B cell (primary cell): ENCODE data around the gene WNT1. TPM values are rescaled to one million over a fixed set of nuclear protein-coding genes. Genes with fewer than 3 reads are reported as not detected.

ENCODE experiments used
- ATAC-seq: fragments of 200-7000 bp; cut with Tn5 transposase; one replicate; pipeline ENCODE4 v1.10.0; 2021; ENCODE audit warnings: low read depth, mild to moderate bottlenecking, moderate number of reproducible peaks, moderate library complexity
- CTCF ChIA-PET: fragments of 350-600 bp; sonication (Branson Sonifier 250); formaldehyde crosslinking; loops from one replicate; lab custom pipeline; 2021; ENCODE audit warnings: antibody characterized with exemption, inconsistent platforms; lab: Charles Lee
- POLR2A ChIA-PET: fragments of 350-600 bp; sonication (Branson Sonifier 250); formaldehyde crosslinking; loops from one replicate; lab custom pipeline; 2021; ENCODE audit warnings: antibody characterized with exemption; lab: Charles Lee
- DNase-seq: peaks from one replicate; pipeline ENCODE4 v3.0.0; 2013
- H2AFZ ChIP-seq: 2 replicates; pipeline ENCODE4 v1.6.1; 2012; ENCODE audit warnings: mild to moderate bottlenecking, low read depth, low read length; ENCODE audit not compliant: insufficient read depth, poor library complexity, severe bottlenecking
- H3K27ac ChIP-seq, 2 donors: 1 replicate in 1 of 2; 2 replicates in 1 of 2; pipeline ENCODE4 v1.5.1; 2012 to 2013; ENCODE audit warnings: low read length in 2 of 2, mild to moderate bottlenecking in 2 of 2, moderate library complexity in 1 of 2
- H3K27me3 ChIP-seq, 4 experiments: fragments of 200-600 bp in 1 of 4; sonication (generic) in 1 of 4; replicated peaks in 1 of 4; 1 replicate in 2 of 4; 2 replicates in 2 of 4; pipeline versions ENCODE4 v1.6.1 to v1.7.0; 2013 to 2016; ENCODE audit warnings: low read length in 3 of 4, mild to moderate bottlenecking in 2 of 4, mixed read lengths in 1 of 4, moderate library complexity in 1 of 4; ENCODE audit not compliant: insufficient read depth in 4 of 4, control insufficient read depth in 3 of 4; ENCODE audit errors: control extremely low read depth in 1 of 4
- H3K36me3 ChIP-seq, 2 experiments: replicated peaks in 1 of 2; 1 replicate in 1 of 2; 2 replicates in 1 of 2; pipeline versions ENCODE4 v1.6.1 to v1.7.1; 2013; ENCODE audit warnings: low read length in 1 of 2; ENCODE audit not compliant: insufficient read depth in 2 of 2, control insufficient read depth in 1 of 2; ENCODE audit errors: control extremely low read depth in 1 of 2, extremely low read depth in 1 of 2
- H3K4me1 ChIP-seq, 2 donors: fragments of 200-600 bp in 1 of 2; sonication (generic) in 1 of 2; 1 replicate in 1 of 2; 2 replicates in 1 of 2; pipeline versions ENCODE4 v1.5.1 to v1.6.1; 2013 to 2017; ENCODE audit warnings: low read length in 2 of 2; ENCODE audit not compliant: control insufficient read depth in 2 of 2, insufficient read depth in 2 of 2
- H3K4me2 ChIP-seq: replicated peaks from 2 replicates; pipeline ENCODE3; 2012; ENCODE audit warnings: mild to moderate bottlenecking, low read depth, low read length; ENCODE audit not compliant: poor library complexity, severe bottlenecking
- H3K4me3 ChIP-seq, 5 experiments: fragments of 200-600 bp in 1 of 5; sonication (generic) in 1 of 5; 1 replicate in 3 of 5; 2 replicates in 2 of 5; pipeline versions ENCODE4 v1.5.1 to v1.7.0; 2011 to 2016; ENCODE audit warnings: low read length in 4 of 5, mild to moderate bottlenecking in 4 of 5, low read depth in 2 of 5, control low read depth in 1 of 5, moderate library complexity in 1 of 5; ENCODE audit not compliant: insufficient read depth in 1 of 5; ENCODE audit errors: control extremely low read depth in 1 of 5, extremely low read depth in 1 of 5
- H3K79me2 ChIP-seq: fragments of 200-600 bp; sonication (generic); one replicate; pipeline ENCODE4 v1.6.0; 2016; ENCODE audit warnings: low read length; ENCODE audit not compliant: control insufficient read depth, insufficient read depth
- H3K9ac ChIP-seq: fragments of 200-600 bp; sonication (generic); 2 replicates; pipeline ENCODE4 v1.6.1; 2017; ENCODE audit warnings: mild to moderate bottlenecking, low read length, moderate library complexity
- H3K9me3 ChIP-seq, 3 donors: one replicate each; pipeline versions ENCODE4 v1.6.1 to v1.7.1; 2013; ENCODE audit warnings: low read length in 2 of 3; ENCODE audit not compliant: control insufficient read depth in 2 of 3, insufficient read depth in 1 of 3; ENCODE audit errors: control extremely low read depth in 1 of 3
- H4K20me1 ChIP-seq: 2 replicates; pipeline ENCODE4 v1.6.0; 2012; ENCODE audit warnings: mild to moderate bottlenecking, low read length; ENCODE audit not compliant: insufficient read depth, control insufficient read depth, poor library complexity, severe bottlenecking
- H3K27ac Mint-ChIP-seq: one replicate; pipeline ENCODE4 v1.8.0; 2021; ENCODE audit warnings: mixed read lengths
- H3K27me3 Mint-ChIP-seq: one replicate; pipeline ENCODE4 v1.8.0; 2021; ENCODE audit warnings: mixed read lengths
- H3K4me1 Mint-ChIP-seq: one replicate; pipeline ENCODE4 v1.8.0; 2021; ENCODE audit warnings: mixed read lengths
- H3K4me3 Mint-ChIP-seq: one replicate; pipeline ENCODE4 v1.8.0; 2021; ENCODE audit warnings: mixed read lengths
- H3K9me3 Mint-ChIP-seq: one replicate; pipeline ENCODE4 v1.8.0; 2022; ENCODE audit warnings: mixed read lengths; ENCODE audit not compliant: insufficient read depth
- EZH2 ChIP-seq: IDR thresholded peaks from 2 replicates; pipeline ENCODE4 v1.6.1; 2012; ENCODE audit warnings: borderline replicate concordance, low read depth, mild to moderate bottlenecking, moderate library complexity, low read length; ENCODE audit not compliant: insufficient read depth, poor library complexity, severe bottlenecking
- WGBS: methylation state at CpG from one replicate; pipeline ENCODE4 v1.1.5; 2013; ENCODE audit warnings: missing lambda C conversion rate; ENCODE audit not compliant: insufficient coverage; 5-methylcytosine and 5-hydroxymethylcytosine counted together
- intact Hi-C: fragments of 100-400 bp; cut with micrococcal nuclease; formaldehyde crosslinking; loops from one replicate; pipeline ENCODE4 v1.10.0; 2022
- polyA plus RNA-seq: library from polyadenylated mRNA; depleted of rRNA; stranded (reverse); fragments of >200 nt; gene quantifications from 2 replicates; pipeline ENCODE4 v1.2.3, GENCODE V29; 2012
- total RNA-seq, 2 donors: library from RNA; stranded (reverse); fragments of 120-200 nt in 1 of 2; gene quantifications; 1 replicate in 1 of 2; 2 replicates in 1 of 2; pipeline versions ENCODE4 v1.2.3 to v1.2.4, GENCODE V29; 2013 to 2022
- TF ChIP-seq, protein P1 (sequence below): fragments of 200-600 bp; IDR thresholded peaks from one replicate; pipeline ENCODE4 v1.8.0; 2022; ENCODE audit warnings: antibody characterized with exemption, mild to moderate bottlenecking

WNT1 gene
- total and polyA plus RNA-seq, 2 donors (not counting 1 experiment from before 2014, with no cell fraction given) = 0.55 TPM; not detected in 1

DNA sequence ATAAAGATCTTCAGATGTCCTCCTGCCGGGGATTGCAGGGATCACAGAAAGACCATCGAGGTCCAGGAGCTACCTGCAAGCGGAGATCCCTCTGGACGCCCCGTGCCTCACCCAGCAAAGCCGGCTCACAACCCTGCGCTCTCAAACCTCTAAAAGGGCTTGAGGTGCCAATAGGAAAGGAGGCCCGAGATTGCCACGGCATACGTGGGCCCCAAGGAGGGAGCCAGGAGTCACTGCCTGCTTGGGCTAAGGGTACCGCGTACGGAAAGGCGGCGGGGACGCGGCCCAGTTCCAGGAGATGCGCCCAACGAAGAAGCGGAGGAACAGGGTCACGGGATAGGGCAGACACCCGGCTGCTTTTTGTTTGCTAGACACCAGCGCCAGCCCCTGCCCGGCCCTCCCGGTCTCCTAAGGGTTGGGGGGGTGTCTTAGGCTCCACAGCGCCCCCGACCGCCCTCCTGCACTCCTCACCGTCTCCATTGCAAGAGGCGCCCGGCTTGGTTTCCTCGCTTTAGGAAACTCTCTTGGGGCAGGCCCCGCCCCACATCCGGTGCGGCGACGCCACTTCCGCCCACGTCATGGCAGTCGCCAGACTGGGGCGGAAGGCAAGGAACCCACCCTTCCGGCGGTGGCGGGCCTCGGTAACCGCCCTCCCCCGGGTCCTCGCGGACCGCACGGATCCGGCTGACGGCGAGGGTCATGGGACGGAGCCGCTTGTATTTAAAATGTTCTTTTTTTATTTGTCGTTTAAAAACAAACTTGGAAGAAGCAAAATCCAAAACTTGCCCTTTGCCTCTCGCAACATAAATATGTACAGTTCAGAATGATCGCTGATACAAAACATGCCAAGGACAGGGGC is 40.4 kb downstream of the WNT1 start, which contains the start of gene PRKAG1:
Gene PRKAG1, minus strand, starts transcription at position 516 of the 859 bp plus-strand sequence. Its CDS starts 36 bp downstream, at position 480.
- H3K36me3 ChIP-seq = peaks cover 0 to 27% of the 10 kb centered on the region in 2 experiments
- CTCF ChIA-PET = interaction anchor here (1.0 to 7.2 kb wide), 9 partner anchors 14 to 165 kb away, joined by 3 to 61 read pairs (median 4); partner anchors contain the start of genes DDN, FKBP11 and WNT1
- H3K4me1 ChIP-seq = peaks cover 18 to 21% of the 10 kb centered on the region in 2 donors
- Mint-ChIP-seq H3K4me3 (peak within 1 kb of the TSS; percentile 91), H3K4me1 (peaks cover 29% of the 10 kb centered on the region), H3K27me3 (no peaks in the 10 kb centered on the region), H3K9me3 (no peaks in the 10 kb centered on the region), H3K27ac (peak within 1 kb of the TSS; percentile 98)
- H3K27ac ChIP-seq = peak within 1 kb of the TSS; percentile 95 to 99
- TF ChIP-seq, protein P1, sequence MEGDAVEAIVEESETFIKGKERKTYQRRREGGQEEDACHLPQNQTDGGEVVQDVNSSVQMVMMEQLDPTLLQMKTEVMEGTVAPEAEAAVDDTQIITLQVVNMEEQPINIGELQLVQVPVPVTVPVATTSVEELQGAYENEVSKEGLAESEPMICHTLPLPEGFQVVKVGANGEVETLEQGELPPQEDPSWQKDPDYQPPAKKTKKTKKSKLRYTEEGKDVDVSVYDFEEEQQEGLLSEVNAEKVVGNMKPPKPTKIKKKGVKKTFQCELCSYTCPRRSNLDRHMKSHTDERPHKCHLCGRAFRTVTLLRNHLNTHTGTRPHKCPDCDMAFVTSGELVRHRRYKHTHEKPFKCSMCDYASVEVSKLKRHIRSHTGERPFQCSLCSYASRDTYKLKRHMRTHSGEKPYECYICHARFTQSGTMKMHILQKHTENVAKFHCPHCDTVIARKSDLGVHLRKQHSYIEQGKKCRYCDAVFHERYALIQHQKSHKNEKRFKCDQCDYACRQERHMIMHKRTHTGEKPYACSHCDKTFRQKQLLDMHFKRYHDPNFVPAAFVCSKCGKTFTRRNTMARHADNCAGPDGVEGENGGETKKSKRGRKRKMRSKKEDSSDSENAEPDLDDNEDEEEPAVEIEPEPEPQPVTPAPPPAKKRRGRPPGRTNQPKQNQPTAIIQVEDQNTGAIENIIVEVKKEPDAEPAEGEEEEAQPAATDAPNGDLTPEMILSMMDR = peak; percentile 74
- TF ChIP-seq EZH2 = no peak
- 0% methylated on average over 43 of the region's 59 CpGs for WGBS
- H3K4me3 ChIP-seq = peak within 1 kb of the TSS; percentile 79 to 88 (median 86)
- peaks cover 45% of the 10 kb centered on the region for H3K79me2 ChIP-seq
- DNase-seq (peak; percentile 98), ATAC-seq (peak; percentile 88)
- POLR2A ChIA-PET = interaction anchor here (0.6 to 1.0 kb wide), 2 partner anchors 19 kb away, joined by 3 to 4 read pairs; partner anchors contain the start of gene DDN
- peak within 1 kb of the TSS; percentile 91 for H3K9ac ChIP-seq
- no peaks in the 10 kb centered on the region for H3K9me3 ChIP-seq
- intact Hi-C loops = loop anchor here (1.0 to 2.0 kb wide), 11 partner anchors 21 to 348 kb away; partner anchors contain the start of genes ARF3, DDX23, KMT2D and LMBR1L
- H3K4me2 ChIP-seq = peak within 1 kb of the TSS; percentile 85
- H2AFZ ChIP-seq = peak within 1 kb of the TSS; percentile 68
- H4K20me1 ChIP-seq = peaks cover 11% of the 10 kb centered on the region
- no peaks in the 10 kb centered on the region for H3K27me3 ChIP-seq
